B cell (primary cell): ENCODE measurements around the gene TWIST1.

Experiments used
- EZH2 ChIP-seq: IDR thresholded peaks from 2 replicates; pipeline ENCODE4 v1.6.1; 2012; ENCODE audit warnings: borderline replicate concordance, low read depth, mild to moderate bottlenecking, moderate library complexity, low read length; ENCODE audit not compliant: insufficient read depth, poor library complexity, severe bottlenecking
- TF ChIP-seq, protein P1 (sequence below): fragments of 200-600 bp; IDR thresholded peaks from one replicate; pipeline ENCODE4 v1.8.0; 2022; ENCODE audit warnings: antibody characterized with exemption, mild to moderate bottlenecking

DNA sequence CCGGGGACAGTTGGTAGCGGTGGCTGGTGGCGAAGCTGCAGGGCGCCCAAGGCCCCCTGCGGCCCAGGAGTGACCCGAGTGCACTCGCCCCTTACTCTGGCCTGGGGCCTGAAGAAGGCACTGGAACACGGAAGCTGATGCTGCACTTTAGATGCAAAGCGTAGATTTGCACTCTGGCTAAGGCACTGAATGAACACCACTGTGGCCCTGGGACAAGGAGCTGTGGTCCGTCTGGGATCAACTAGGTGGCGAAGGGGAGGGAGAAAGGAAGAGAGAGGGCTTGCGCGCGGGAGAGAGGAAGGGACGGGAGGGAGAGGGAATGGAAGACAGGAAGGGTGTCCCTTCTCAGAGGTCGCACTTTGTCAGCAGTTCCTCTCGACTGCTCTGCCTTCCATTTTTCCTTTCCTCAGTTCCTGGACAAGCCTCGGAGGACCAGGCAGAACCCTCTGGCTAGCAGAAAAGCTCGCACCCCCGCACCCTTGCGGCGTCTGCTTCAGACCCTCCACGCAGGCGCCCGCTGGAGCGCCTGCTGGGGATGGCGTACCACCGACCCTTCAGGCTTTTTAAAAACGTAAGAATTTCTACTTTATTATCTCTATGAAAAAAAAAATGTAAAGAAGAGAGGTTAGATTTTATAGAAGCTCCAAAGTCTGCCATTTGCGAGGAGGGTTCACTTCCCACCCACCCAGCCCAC is 26.6 kb upstream of the TWIST1 start:
- TF ChIP-seq, protein P1, sequence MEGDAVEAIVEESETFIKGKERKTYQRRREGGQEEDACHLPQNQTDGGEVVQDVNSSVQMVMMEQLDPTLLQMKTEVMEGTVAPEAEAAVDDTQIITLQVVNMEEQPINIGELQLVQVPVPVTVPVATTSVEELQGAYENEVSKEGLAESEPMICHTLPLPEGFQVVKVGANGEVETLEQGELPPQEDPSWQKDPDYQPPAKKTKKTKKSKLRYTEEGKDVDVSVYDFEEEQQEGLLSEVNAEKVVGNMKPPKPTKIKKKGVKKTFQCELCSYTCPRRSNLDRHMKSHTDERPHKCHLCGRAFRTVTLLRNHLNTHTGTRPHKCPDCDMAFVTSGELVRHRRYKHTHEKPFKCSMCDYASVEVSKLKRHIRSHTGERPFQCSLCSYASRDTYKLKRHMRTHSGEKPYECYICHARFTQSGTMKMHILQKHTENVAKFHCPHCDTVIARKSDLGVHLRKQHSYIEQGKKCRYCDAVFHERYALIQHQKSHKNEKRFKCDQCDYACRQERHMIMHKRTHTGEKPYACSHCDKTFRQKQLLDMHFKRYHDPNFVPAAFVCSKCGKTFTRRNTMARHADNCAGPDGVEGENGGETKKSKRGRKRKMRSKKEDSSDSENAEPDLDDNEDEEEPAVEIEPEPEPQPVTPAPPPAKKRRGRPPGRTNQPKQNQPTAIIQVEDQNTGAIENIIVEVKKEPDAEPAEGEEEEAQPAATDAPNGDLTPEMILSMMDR = no peak
- no peak for TF ChIP-seq EZH2
